ENCODE data around the gene MSANTD1. TPM values are rescaled to one million over a fixed set of nuclear protein-coding genes. Genes with fewer than 3 reads are reported as not detected.

MSANTD1 gene
- total RNA-seq, 1 experiment from 2014 or later = 0.23 TPM

DNA sequence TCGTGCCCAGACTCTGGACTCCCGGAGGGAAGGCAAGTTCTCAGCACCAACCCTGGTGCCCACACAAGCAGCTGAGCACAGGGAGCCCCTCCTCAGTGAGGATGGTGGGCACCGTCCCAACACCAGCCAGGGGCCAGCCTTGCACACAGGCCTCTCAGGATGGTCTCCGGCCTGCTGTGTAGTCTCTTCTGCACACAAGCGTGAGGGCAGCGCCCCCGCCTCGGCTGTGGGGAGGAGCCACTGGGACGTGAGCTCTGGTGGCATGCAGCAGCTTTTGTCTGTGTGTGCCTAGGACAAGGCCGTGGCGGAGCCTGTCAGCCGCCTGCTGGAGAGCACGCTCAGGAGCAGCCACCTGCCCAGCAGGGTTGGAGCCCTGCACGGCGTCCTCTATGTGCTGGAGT, 16.1 kb upstream of the MSANTD1 start:
- no peak for DNase-seq (ENCODE audit: low read depth)

- DNase-seq (ENCODE audit: low read depth) = no peak
Observed at GRCh38 chr4:3233391-3234071, 15.4 kb upstream of the MSANTD1 start.

- no peak for DNase-seq (ENCODE audit: low read depth)
Observed at GRCh38 chr4:3234171-3235029, 14.6 kb upstream of the MSANTD1 start.

DNA sequence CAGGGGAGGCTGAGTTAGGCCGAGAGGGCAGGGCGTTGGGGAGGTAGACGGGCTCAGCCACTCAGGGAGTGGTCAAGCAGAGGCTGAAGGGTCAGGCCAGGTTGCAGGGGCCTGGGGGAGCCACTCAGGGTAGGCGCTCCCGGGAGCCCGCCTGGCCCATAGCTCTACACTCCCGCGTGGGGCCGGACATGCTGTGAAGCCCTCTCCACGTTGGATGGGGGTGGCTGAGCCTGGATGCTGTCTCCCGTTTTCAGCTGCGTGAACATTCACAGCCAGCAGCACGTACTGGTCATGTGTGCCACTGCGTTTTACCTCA, 14.0 kb upstream of the MSANTD1 start:
- no peak for DNase-seq (ENCODE audit: low read depth)

DNA sequence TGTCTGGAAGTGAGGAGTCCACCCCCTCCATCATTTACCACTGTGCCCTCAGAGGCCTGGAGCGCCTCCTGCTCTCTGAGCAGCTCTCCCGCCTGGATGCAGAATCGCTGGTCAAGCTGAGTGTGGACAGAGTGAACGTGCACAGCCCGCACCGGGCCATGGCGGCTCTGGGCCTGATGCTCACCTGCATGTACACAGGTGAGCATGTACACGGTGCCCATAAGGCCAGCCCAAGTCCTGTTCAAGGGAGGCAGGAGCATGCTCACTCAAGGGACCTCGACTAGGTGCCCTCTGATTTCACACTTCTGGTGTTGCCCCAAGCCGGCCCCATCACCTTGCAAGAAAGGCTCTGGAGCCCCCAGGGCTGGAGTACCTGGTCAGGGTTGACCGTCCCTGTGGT, 13.4 kb upstream of the MSANTD1 start:
- no peak for DNase-seq (ENCODE audit: low read depth)

- no peak for DNase-seq (ENCODE audit: low read depth)
Observed at GRCh38 chr4:3236326-3236878, 12.6 kb upstream of the MSANTD1 start.

DNA sequence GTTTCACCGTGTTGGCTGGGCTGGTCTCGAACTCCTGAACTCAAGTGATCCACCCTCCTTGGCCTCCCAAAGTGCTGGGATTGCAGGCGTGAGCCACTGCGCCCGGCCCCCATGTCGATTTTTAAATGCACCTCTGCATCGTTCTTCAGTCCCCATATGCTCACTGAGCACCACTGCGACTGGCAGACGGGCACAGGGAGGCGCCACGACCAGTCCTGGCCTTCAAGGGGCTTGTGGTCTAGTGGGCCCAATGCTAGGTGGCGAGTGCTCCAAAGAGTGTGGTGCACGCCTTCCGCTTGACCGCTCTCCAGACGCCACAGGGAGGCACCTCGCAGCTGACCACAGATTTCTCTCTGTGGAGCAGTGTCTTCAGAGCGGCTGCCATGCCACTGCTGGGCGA, 11.7 kb upstream of the MSANTD1 start:
- DNase-seq (ENCODE audit: low read depth) = no peak

DNA sequence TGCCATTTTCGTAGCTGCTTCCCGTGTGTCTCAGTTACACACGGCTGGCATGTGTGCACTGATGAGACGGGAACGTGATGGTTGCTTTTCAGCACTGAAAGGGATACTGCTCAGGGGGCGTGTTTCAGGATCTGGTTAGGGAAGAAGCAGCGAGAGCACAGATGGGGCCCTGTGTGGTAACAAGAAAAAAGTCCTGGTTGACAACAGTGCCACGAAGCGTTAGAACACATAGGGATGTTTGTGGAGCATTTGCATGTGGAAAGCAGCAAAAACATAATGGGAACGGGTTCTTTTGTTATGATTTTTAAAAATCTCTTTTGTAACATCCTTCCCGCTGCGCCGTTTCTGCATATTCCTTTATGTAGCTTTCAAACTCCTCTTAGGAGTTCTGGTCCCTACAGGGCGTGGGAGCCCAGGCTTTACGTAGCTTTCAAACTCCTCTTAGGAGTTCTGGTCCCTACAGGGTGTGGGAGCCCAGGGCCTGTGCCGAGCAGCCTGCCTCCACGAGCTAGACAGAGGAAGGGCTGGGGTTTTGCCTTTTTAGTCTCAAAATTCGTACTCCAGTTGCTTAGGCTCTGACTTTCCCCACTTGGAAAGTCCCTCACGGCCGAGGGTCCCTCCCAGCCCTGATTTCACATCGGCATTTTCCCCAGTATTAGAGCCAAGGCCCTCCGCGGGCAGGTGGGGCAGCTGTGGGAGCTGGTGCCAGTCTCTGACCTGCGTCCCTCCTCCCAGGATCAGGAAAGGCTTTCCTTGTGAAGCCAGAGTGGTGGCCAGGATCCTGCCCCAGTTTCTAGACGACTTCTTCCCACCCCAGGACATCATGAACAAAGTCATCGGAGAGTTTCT, 11.0 kb upstream of the MSANTD1 start:
- DNase-seq (ENCODE audit: low read depth) = no peak

- no peak for DNase-seq (ENCODE audit: low read depth)
Observed at GRCh38 chr4:3238721-3239120, 10.2 kb upstream of the MSANTD1 start.

GRCh38 chr4:3239303-3239702, 9.7 kb upstream of the MSANTD1 start:
- DNase-seq (ENCODE audit: low read depth) = no peak

- DNase-seq (ENCODE audit: low read depth) = no peak
Observed at GRCh38 chr4:3239998-3240920, 8.7 kb upstream of the MSANTD1 start.

- DNase-seq (ENCODE audit: low read depth) = no peak
Observed at GRCh38 chr4:3240936-3241522, 7.9 kb upstream of the MSANTD1 start.

- no peak for DNase-seq (ENCODE audit: low read depth)
Observed at GRCh38 chr4:3241898-3242524, 6.9 kb upstream of the MSANTD1 start.

DNA sequence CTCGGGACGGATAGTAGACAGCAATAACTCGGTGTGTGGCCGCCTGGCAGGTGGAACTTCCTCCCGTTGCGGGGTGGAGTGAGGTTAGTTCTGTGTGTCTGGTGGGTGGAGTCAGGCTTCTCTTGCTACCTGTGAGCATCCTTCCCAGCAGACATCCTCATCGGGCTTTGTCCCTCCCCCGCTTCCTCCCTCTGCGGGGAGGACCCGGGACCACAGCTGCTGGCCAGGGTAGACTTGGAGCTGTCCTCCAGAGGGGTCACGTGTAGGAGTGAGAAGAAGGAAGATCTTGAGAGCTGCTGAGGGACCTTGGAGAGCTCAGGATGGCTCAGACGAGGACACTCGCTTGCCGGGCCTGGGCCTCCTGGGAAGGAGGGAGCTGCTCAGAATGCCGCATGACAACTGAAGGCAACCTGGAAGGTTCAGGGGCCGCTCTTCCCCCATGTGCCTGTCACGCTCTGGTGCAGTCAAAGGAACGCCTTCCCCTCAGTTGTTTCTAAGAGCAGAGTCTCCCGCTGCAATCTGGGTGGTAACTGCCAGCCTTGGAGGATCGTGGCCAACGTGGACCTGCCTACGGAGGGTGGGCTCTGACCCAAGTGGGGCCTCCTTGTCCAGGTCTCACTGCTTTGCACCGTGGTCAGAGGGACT, 5.7 kb upstream of the MSANTD1 start:
- DNase-seq (ENCODE audit: low read depth) = no peak

DNA sequence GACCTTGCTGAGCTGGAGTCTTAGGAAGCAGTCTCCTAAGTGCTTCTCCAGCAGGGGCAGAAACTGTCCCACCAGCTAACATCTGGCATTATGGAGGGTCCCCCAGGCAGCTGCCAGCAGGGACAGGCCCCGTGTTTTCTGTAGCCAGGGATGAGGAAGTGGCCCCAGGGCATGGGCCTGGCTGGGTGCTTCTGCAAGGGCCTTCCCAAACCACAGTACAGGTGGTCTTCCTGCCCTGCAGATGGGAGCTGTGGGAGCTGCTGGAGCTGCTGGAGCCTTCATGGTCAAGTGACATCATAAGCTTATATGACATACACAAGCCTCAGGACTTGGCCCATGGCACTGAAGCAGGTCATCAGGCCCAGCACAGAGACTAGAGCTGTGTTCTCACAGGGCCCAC, 5.0 kb upstream of the MSANTD1 start:
- DNase-seq (ENCODE audit: low read depth) = no peak

GRCh38 chr4:3244747-3245146, 4.2 kb upstream of the MSANTD1 start:
- no peak for DNase-seq (ENCODE audit: low read depth)

DNA sequence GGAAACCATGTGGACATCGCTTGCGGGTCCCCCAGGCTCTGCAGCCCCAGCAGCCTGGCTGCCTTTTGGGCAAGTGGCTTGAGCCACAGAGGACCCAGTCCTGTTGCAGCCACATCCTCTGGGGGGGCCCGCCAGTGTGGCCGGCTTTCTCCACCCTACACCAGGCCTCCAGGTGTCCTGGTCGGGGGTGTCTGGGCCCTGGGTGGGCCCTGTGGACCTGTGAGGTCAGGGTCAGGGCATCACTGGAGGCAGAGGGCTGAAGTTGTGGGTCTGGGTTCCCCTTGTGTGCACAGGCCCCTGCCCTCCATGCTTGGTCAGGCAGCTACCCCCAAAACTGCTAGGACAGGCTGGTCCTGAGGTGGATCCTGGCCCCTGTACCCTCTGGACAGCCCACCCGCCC, 3.3 kb upstream of the MSANTD1 start:
- no peak for DNase-seq (ENCODE audit: low read depth)

DNA sequence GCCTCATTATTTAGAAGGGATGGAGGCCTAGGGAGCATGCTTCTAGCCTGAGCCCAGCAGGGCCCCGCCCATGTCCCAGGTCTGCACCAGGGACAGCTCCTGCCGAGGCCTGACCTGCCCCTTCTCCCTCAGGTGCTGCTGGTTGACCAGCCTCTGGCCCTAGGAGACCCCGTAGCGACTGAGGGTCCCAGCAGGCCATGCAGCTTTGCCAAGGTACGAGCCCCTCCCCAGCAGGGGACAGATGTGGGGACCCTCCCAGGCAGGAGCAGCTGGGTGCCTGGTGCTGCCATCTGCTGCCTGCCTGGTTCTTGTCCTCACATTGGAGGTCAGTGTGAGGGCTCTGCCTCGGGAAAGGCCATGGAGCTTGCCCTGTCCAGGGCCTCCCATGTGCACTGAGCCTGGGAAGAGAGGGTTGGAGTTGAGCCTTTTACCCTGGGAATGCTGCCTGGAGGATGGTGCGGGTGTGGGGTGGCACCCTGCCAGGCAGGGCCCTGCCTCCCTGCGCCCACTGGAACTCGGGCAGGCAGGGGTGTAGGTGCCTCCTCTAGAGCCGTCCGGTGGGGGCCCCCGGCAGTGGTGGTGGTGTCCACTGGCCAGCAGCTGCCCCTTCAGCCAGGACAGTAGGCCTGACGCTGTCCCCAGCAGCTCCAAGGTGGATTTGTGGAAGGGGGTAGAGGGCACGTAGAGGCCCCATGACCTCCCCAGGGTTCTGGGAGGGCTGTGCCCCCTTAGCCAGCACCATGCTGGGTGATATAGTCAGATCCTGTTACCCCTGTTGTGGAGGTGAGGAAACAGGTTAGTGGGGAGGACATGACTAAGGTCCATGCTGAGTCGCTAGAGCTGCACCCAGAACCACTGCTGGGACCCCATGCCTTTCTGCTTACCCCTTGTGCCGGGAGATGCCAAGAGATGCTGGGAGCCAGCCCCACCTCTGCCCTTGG, 2.2 kb upstream of the MSANTD1 start:
- DNase-seq (ENCODE audit: low read depth) = no peak

Data from Daoy (cell line).